HTERT RPE-1 (cell line): Measurements from ENCODE around the gene UBAP1L.

Experiments used
- in situ Hi-C: fragments of 300-500 bp; cut with MboI; formaldehyde crosslinking; loops from 4 replicates; pipeline ENCODE4 v1.14.3; 2020; ENCODE audit warnings: low sequenced_read_pairs

UBAP1L gene

DNA sequence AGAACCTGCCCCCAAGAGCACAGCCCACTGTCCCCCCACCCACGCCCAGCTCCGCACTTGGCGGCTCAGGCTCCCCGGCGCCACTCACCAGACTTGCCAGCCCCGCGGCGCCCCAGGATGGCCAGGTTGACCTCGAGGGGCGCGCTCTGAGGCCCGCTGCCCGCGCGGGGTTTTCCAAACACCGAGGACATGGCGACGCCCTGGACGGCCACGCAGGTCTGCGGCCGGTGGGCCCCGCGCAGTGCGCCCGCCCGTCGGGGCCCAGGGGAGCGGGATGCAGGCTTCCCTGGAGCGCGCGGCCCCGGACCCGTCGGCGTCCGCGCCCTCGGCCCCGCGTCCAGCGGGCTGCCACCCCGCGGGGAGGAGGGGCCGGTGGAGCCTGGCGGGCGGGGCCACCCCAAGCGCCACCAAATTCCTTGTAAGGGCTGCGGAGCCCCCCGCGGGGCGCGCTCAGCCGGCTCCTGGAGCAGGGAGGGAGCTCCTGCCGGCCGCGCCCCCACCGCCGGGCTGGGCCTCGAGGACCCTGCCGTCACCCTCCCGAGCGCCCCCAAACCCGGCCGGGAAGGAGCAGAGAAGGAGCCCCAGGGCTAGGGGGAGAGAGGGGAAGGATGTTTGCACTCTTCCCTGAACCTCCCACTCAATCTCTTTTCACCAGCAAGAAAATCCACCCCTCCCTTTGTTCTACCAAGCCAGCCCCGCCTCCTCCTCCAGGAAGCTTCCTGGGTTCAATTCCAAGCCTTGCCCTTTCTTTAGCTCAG, 47.2 kb downstream of the UBAP1L start, which contains the start of gene RASL12:
RASL12 (minus strand) TSS at position 347 of the 758 bp plus-strand sequence; CDS start at position 191, 156 bp downstream.
- in situ Hi-C loops = no loop called here

DNA sequence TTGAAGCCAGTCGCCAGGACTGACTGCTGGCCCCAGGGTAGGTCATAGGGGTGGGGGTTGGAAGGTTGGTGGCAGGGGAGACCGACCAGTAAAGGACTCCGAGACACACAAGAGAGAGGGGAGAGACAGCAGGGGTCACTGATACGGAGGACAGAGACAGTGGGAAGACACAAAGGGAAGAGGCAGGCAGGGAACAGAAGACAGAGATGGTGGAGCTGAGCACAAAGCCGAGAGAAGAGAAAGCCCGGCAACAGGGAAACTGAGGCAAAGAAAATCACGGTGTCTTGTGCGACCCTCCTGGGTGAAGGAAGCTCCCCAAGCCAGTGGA, 47.7 kb downstream of the UBAP1L start:
- in situ Hi-C loops = no loop called here

DNA sequence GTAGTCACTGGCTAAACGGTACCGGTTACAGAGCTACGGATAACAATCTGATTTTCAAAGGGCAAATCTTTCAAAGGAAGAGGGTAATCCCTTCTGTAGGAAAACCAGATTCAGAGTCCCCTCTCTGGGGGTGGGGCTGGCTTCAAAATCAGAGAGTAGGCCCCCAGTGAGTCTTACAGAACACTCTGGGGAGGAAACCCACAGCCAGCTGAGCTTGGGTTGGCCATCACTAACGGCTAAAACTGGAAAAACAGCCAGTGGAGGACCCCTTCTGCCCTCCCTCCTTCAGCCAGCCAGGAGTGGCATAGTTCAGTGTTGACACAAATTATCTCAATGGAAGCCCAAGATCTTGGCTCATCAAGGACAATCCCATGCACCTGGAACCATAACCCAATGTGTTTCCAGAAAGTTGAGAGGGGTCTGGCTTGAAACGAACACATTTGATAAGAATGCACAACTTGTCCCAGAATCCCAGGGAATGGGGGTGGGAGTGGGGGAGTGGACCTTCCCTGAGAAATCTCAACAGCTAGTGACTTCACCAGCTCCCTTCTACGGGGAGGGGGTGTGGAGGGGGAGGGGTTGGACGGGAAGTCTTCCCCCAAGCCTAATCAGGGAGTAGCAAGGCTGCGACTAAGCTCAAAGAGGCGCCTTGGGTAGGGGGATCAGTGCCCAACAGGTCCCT, 48.2 kb downstream of the UBAP1L start:
- in situ Hi-C loops = no loop called here

DNA sequence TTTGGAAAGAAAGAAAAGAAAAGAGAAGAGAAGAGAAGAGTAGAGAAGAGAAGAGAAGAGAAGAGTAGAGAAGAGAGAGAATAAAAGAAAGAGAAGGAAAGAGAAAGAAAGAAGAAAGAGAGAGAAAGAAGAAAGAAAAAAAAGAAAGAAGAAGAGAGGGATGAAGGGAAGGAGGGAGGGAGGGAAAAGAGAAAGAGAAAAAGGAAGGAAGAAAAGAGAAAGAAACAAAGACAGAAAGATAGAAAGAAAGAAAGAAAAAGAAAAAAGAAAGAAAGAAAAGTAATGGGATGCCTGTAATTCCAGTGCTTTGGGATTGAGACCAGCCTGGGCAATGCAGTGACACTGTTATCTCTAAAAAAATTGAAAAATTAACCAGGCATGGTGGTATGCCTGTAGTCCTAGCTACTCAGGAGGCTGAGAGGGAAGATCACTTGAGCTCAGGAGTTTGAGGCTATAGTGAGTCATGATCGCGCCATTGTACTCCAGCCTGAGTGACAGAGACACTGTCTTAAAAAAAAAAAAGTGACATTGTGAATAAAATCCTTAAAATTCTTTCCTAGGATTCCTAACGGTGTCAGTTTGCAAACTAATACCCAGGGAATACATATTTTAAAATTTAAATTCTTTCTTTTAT, 48.9 kb downstream of the UBAP1L start:
- in situ Hi-C loops = no loop called here

DNA sequence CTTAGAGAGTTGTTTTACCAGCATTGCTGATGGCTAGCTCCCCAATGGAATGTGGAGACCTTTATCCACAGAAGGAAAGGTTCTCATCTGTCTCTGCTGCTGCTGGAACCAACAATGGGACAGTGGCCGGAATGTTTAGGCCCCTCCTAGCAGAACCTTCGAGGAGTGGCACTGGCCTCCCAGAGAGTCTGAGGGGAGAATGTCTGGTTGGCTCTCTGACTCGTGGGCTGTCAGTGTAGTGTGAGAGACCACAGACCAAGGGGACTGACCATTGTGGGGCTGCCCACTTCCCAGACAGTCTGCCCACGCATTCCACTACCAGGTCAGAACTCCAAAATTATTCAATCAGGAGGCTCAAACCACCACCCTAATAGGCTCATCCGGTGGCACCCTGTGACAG, 52.3 kb downstream of the UBAP1L start:
- in situ Hi-C loops = no loop called here

DNA sequence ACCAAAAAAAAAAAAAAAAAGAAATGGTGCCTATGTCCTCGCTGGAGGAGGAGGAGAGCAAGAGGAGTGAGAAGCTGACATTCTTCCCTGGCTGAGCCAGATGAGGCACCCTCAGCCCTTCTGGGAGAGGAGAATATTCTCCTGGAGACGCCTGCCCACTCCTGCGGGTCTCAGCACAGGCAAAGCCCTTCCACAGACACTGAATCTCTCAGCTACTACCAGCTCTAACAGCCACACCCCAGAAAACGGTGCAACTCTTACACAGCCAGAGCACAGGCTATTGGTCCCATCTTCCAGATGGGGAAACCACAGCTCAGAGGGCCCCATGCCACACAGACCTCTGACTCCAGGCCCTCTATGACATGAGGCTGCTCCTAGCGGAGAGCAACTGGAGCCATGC, 52.9 kb downstream of the UBAP1L start:
- in situ Hi-C loops = no loop called here

DNA sequence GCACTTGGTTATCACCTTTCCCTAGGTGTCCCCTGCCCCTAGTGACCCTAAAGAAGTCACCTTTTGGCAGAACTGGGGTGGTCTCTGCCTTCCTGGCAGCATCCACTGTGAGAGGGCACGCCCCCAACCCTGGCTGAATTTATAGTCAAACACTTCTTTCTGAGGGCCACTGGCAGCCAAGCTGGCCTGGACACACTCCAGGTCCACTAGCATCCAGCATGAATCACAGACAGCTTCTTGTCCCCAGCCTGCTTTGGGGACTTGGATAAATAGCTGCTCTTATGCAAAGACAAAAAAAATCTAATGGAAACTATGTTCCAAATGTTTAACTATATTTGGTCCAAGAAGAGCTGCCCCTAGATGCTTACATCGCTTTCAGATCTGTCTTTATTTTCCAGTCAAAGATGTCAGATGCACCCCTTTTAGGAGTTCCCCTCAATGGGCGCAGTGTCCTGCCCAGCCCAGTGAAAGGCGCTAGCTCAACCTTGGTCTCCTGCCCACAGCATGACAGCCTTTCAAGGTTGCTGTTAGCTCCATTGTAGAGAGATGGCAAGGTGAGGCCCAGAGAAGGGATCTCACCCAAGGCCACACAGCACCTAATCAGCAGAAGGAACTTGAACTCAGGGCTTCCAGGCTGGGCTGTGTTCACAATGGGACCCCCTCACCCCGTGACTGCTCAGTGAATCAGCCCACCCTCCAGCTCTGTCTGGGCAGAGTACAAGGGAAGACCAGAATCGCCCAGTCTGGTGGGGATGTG, 54.2 kb downstream of the UBAP1L start:
- in situ Hi-C loops = no loop called here

DNA sequence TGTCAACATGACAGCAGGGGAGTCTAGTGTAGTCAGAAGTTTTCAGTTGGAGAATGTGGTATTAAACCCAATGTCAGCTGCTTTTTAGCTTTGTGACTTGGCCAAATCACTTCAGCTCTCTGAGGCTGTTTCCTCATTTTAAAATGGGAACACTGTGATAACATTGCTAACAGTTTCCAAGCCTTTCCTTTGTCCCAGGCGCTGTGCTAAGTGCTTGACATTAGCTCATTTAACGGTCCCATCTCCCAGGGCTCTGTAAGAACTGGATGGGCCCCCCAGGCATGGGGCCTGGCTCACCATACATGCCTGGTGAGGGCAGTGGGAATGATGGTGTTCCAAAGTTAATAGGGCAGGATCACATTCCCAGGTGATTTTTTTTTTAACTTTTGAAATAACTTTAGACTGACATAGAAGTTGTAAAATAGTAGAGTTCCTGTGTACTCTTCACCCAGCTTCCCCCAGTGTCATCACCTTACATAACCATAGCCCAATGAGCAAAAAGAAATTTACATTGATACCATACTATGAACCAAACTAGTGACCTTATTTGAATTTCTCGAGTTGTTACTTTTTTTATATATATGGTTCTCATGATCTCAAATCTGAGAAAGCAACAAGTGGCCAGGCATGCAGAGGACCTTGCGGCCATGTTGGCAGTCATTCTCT, 54.9 kb downstream of the UBAP1L start:
- in situ Hi-C loops = no loop called here

DNA sequence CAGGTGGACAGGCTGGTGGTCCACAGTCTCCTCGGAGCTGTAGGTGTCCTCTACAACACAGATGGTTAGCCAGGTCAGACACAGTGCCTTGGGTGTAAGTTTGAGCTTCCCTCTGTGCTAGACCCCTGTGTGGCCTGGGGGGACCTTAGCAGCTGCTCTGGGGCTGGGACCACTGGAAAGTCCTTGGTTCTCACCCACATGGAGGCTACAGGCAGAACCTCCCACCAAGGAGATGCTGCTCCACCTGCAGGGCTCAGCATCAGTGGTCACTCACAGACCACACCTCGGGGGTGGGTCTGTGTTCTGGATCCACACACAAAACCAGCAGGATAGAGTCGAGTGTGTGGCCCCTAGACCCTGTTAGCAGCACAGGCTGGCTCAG, 55.6 kb downstream of the UBAP1L start:
- in situ Hi-C loops = no loop called here

DNA sequence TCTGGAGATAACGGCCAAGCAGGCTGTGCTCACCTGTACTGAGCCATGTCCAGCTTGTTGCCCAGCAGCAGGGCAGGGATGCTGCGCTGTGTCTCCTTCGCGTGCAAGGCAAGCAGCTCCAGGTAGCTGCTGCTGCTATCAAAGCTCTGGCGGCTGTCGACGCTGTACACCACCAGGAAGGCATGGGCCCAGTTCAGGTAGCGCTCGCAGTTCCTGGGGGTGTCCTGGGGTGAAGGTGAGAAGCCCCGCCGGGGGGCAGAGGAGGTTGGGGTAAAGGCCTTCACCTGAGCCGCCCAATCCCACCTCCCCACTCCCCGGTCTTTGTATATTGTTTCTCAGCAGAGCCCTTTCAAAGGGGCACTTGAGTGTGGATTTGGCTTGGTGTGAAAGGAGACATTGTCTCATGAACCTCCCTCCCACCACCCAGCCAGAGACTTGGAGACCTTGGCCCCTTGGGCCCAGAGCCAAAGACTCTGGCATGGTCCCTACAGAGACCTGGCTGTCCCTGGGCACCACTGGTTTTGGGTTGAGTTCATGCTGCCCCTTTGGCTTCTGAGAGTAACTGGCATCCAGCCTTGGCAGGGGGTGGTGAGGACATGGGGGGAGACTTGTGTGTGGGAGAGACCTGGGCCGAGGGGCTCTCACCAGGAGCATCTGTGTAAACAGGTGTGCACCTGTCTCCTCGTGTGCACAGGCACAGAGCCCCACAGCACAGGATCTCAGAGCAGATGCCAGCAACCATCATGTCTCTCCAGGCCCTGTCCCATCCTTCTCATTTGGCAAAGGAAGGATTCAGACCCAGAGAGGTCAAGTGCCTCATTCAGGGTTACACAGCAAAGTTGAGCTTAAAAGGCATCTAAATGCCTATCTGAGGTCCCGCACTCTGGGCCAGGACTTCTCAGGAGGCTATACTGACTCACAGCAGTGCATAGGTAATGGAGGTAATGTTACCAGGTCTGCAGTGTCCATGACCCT, 56.3 kb downstream of the UBAP1L start:
- in situ Hi-C loops = no loop called here

DNA sequence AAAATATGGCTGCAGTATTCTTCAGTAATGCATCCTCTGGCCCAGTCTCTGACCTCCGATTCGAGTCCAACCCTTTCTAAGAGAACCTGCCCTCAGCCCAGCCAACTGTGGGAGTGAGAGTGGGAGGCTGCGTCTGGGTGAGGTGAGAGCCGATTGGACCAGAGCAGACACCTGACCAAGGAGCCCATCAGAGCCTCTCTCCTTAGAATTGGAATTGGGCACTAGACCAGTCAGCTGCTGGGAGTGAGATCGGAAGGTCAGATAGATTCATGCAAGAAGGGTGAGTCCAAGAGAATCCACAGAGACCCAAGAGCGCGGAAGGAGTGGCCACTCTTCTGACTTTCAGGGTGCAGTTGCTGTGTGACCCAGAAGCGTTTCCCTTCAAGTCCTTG, 57.5 kb downstream of the UBAP1L start:
- in situ Hi-C loops = no loop called here

DNA sequence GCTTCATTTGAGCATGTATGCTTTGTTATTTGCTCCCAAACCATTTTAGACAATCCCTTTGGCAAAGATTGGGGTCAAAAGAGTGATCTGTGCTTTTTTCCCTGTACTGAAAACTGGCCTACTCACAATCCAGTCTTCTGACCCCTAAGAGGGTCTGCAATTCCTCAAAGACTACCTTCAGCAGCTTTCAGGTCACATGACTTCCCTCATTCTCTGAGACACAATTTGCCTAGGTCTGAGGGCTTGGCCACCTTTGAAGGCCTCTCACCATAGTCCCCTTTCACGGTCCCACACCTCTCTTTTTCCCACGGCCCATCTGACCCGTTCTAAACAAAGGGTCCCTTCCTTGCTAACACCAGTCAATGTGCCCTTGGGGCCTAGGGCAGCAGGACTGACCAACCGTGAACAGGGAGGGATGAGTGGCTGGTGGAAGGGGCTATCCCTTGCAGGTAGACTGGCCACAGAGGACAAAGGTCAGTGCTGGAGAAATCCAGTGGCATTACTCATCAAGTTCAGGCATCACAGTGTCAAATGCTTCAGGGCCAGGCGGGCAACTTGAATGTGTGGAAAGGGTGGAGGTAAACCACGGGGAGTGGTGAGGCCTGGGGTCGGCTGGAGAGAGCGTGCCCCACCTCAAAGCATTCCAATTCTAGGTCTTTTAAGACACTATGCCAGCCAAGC, 58.0 kb downstream of the UBAP1L start:
- in situ Hi-C loops = no loop called here

DNA sequence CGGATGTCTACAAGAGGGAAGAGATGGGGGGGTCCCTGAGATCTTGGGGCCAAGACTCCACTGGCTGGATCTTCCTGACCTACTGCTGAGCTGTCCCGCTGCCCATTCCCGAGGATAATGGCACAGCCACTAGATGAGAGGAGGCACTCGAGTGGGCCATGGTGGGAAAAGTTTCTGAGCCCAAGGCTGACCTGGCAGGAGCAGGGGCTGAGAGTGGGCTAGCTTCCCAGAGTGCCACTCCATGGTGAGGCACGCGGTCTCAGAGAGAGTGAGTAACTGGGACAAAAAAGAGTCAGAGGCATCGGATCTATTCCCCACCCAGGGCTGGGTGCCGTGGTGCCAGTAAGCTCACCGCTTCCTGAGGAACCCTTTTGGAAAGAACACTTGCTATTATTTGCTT, 58.9 kb downstream of the UBAP1L start:
- in situ Hi-C loops = no loop called here

DNA sequence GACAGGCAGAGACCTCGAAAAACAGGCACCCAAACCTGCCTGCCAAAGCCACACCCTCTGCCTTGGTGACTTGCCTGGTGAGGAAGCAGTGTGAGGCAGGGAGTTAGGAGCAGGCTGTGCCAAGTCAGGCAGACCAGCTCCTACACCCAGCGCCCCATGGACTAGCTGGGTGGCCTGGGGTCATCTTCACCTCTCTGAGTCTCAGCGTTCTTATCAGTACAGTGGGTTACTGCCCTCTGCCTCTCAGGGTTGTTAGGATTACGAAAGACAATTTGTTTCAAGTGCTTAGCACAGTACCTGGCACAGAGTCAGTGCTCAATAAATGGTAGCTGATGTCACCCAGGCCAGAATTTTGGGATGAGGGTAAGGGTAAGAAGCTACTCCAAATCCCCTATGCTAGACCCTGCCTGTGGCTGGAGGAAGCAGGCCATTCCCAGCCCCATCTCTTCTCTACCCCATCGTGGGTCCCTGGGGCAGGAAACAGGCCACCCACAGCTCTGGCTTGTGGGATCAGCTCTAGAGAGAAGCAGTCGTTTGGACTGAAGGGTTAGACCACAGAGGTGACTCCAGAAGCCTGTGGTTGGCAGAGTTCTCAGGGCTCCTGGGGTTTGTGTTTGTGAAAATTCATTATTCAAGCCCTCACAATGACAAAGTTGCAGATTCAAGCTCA, 59.7 kb downstream of the UBAP1L start:
- in situ Hi-C loops = no loop called here

DNA sequence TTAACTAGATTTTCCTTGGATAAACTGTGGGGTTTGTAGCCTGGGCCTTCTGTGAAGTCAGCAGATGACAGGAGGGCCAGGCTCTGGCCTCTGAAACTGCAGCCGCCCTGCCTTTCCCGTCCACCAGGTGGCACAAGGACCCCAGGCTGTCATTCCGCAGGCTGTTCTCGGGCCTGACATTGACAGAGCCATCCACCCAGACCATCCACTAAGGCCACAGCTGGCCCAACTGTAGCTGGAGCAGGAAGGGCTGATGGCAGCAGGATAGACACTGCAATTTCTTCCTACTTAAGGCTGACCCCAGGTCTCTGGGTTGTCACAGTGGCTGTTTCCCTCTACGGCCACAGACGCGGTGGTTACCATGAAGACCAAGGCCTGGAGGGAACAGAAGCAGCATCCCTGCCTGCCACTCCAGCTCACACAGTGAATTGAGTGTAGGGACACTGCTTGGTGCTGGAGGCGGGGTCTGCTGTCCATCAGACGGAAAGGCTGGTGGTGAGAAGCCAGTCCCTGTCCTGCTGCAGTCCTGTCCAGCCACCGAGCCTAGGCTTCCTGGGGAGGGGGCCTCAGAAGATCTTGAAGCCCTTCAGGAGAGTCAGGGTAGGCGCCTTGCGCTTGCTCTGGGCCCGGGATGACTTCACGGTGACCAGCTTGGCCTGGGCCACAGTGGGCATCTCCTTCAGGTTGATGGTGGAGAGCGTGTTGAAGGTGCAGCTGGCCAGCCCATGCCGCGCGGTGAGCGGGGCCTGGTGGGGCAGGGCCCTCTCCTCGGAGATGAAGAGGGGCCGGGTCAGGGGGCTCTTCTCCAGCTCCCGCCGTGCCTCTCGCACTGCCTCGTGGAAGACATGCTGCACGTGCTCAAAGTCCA, 60.4 kb downstream of the UBAP1L start:
- in situ Hi-C loops = no loop called here

DNA sequence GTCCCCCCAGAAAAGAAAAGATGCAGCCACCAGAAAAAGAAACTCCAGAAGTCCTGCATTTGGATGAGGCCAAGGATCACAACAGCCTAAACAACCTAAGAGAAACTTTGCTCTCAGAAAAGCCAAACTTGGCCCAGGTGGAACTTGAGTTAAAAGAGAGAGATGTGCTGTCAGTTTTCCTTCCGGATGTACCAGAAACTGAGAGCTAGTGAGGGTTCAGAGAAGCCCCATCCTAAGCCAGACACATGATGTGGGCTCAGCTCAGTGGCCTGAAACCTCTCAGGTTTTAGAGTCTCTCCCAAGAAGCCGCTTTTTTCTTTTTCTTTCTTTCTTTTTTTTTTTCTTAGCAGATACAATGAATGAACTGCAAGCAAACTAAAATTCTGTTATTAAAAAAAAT, 62.0 kb downstream of the UBAP1L start:
- in situ Hi-C loops = no loop called here

DNA sequence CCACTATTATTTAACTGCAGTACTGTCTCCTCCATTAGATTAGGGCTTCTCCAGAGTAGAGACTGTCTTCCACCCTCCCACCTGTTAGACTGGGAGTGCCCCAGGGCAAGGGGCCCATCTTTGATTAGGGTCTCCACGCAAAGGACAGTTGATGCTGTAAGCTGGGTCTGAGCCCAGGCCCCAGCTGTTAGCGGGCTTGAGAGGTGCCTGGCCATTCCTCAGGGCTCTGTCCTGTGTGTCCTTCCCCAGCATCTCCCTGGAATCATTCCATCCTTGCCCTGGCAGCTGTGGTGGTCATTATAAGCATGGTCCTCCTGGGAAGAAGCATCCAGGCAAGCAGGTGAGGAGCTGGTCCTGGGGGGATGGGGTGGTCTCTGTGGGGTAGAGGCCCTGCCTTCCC, 63.7 kb downstream of the UBAP1L start:
- in situ Hi-C loops = no loop called here

DNA sequence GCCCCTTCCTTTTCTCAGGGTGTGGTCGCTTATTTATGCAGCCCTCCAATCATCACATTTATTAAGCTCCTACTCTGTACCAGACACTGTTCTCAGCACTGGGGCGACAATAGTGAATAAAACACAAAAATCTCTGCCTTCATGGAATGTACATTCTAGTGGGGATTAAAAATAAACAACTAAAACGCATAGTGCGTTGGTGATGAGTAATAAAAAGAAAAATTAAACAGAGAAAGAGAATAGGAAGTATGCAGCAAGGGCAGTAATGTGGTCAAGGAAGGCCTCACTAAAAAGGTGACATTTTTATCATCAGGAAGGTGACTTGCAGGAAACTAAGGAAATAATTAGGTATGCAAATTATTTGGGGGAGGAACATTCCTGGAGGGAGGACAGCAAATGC, 64.7 kb downstream of the UBAP1L start:
- in situ Hi-C loops = no loop called here
